Stimulated activated naive B cell treated with anti-CD40 and anti-IgM and Interleukin-4, amounts not matched to agents 10 μg/mL and 1 μg/mL and 100 μg/mL, for 72 hours (primary cell): ENCODE measurements around the gene NCOA1.

Experiments used
- ATAC-seq, 2 donors: fragments of 150-1000 bp; cut with Tn5 transposase; replicated peaks; 2 replicates each; pipeline ENCODE4 v1.10.0; 2021; ENCODE audit warnings: moderate library complexity in 1 of 2
- DNase-seq: peaks from one replicate; pipeline ENCODE4 v3.0.0; 2021
- H3K27ac Mint-ChIP-seq: one replicate; pipeline ENCODE4 v1.8.0; 2022; ENCODE audit warnings: mild to moderate bottlenecking, mixed read lengths
- H3K27me3 Mint-ChIP-seq, 2 donors: one replicate each; pipeline ENCODE4 v1.8.0; 2022; ENCODE audit warnings: mixed read lengths in 2 of 2
- H3K36me3 Mint-ChIP-seq, 2 donors: one replicate each; pipeline ENCODE4 v1.8.0; 2022; ENCODE audit warnings: mixed read lengths in 2 of 2, mild to moderate bottlenecking in 1 of 2
- H3K4me1 Mint-ChIP-seq, 2 donors: one replicate each; pipeline ENCODE4 v1.8.0; 2022; ENCODE audit warnings: mixed read lengths in 2 of 2, mild to moderate bottlenecking in 1 of 2
- H3K4me3 Mint-ChIP-seq, 2 donors: one replicate each; pipeline ENCODE4 v1.8.0; 2022; ENCODE audit warnings: mild to moderate bottlenecking in 2 of 2, mixed read lengths in 2 of 2, moderate library complexity in 1 of 2
- H3K9me3 Mint-ChIP-seq, 2 donors: one replicate each; pipeline ENCODE4 v1.8.0; 2022; ENCODE audit warnings: mixed read lengths in 2 of 2, mild to moderate bottlenecking in 1 of 2

The NCOA1 gene

GRCh38 chr2:24490690-24491541, at the start of gene NCOA1:
NCOA1 (plus strand) TSS chr2:24491254; CDS start chr2:24658678, 167,424 bp downstream.
- peak; percentile 89 to 90 for ATAC-seq

GRCh38 chr2:24448797-24449196, 42.3 kb upstream of the NCOA1 start:
- DNase-seq (no peak), ATAC-seq (no peak)
- H3K27ac Mint-ChIP-seq, result no peak overlapping the region
- H3K4me1 Mint-ChIP-seq, result no peaks in the 10 kb centered on the region
- no peak overlapping the region for H3K4me3 Mint-ChIP-seq
- peaks cover 0 to 12% of the 10 kb centered on the region in 2 donors for H3K27me3 Mint-ChIP-seq
- peaks cover 0 to 5% of the 10 kb centered on the region in 2 donors for H3K36me3 Mint-ChIP-seq
- H3K9me3 Mint-ChIP-seq, result peaks cover 5 to 11% of the 10 kb centered on the region in 2 donors

More at GRCh38 chr2:24490690-24491541, at the start of gene NCOA1:
- no peaks in the 10 kb centered on the region for H3K27me3 Mint-ChIP-seq
- H3K27ac Mint-ChIP-seq, result peak within 1 kb of the TSS; percentile 98
- peaks cover 31 to 45% of the 10 kb centered on the region in 2 donors for H3K4me1 Mint-ChIP-seq
- peak; percentile 87 for DNase-seq
- peaks cover 3 to 6% of the 10 kb centered on the region in 2 donors for H3K36me3 Mint-ChIP-seq
- no peaks in the 10 kb centered on the region for H3K9me3 Mint-ChIP-seq
- H3K4me3 Mint-ChIP-seq, result peak within 1 kb of the TSS; percentile 96 to 99

- H3K4me3 Mint-ChIP-seq, result no peak overlapping the region
- H3K27ac Mint-ChIP-seq, result no peak overlapping the region
- H3K4me1 Mint-ChIP-seq, result no peaks in the 10 kb centered on the region
- H3K9me3 Mint-ChIP-seq, result peaks cover 5 to 11% of the 10 kb centered on the region in 2 donors
- H3K36me3 Mint-ChIP-seq, result peaks cover 0 to 5% of the 10 kb centered on the region in 2 donors
- DNase-seq, result no peak
- peaks cover 0 to 12% of the 10 kb centered on the region in 2 donors for H3K27me3 Mint-ChIP-seq
- ATAC-seq, result no peak
Observed at GRCh38 chr2:24449344-24449743, 41.7 kb upstream of the NCOA1 start.

- DNase-seq (no peak), ATAC-seq (no peak)
- H3K27ac Mint-ChIP-seq, result no peak overlapping the region
- no peak overlapping the region for H3K4me3 Mint-ChIP-seq
- peaks cover 0 to 9% of the 10 kb centered on the region in 2 donors for H3K27me3 Mint-ChIP-seq
- no peaks in the 10 kb centered on the region for H3K4me1 Mint-ChIP-seq
- peaks cover 0 to 5% of the 10 kb centered on the region in 2 donors for H3K36me3 Mint-ChIP-seq
- peaks cover 5 to 8% of the 10 kb centered on the region in 2 donors for H3K9me3 Mint-ChIP-seq
Observed at GRCh38 chr2:24451805-24452501, 39.1 kb upstream of the NCOA1 start.

GRCh38 chr2:24452502-24452885, 38.6 kb upstream of the NCOA1 start:
- no peak for DNase-seq
- peaks cover 5 to 8% of the 10 kb centered on the region in 2 donors for H3K9me3 Mint-ChIP-seq
- no peak for ATAC-seq
- peaks cover 0 to 9% of the 10 kb centered on the region in 2 donors for H3K27me3 Mint-ChIP-seq
- H3K27ac Mint-ChIP-seq, result no peak overlapping the region
- no peak overlapping the region for H3K4me3 Mint-ChIP-seq
- no peaks in the 10 kb centered on the region for H3K4me1 Mint-ChIP-seq
- H3K36me3 Mint-ChIP-seq, result peaks cover 0 to 5% of the 10 kb centered on the region in 2 donors

- H3K36me3 Mint-ChIP-seq, result peaks cover 0 to 3% of the 10 kb centered on the region in 2 donors
- H3K9me3 Mint-ChIP-seq, result peaks cover 5 to 7% of the 10 kb centered on the region in 2 donors
- no peak overlapping the region for H3K4me3 Mint-ChIP-seq
- no peak overlapping the region for H3K27ac Mint-ChIP-seq
- DNase-seq, result no peak
- no peak for ATAC-seq
- H3K27me3 Mint-ChIP-seq, result peaks cover 0 to 4% of the 10 kb centered on the region in 2 donors
- no peaks in the 10 kb centered on the region for H3K4me1 Mint-ChIP-seq
Observed at GRCh38 chr2:24453379-24454073, 37.5 kb upstream of the NCOA1 start.

GRCh38 chr2:24454294-24454693, 36.8 kb upstream of the NCOA1 start:
- H3K27ac Mint-ChIP-seq, result no peak overlapping the region

GRCh38 chr2:24456599-24457556, 34.2 kb upstream of the NCOA1 start:
- Mint-ChIP-seq H3K4me3 (no peak overlapping the region), H3K36me3 (no peaks in the 10 kb centered on the region), H3K27me3 (peaks cover 0 to 5% of the 10 kb centered on the region in 2 donors), H3K27ac (peak overlapping the region; percentile 25), H3K4me1 (no peaks in the 10 kb centered on the region), H3K9me3 (no peaks in the 10 kb centered on the region)
- DNase-seq, result no peak
- no peak for ATAC-seq

More at GRCh38 chr2:24454294-24454693, 36.8 kb upstream of the NCOA1 start:
- peaks cover 0 to 3% of the 10 kb centered on the region in 2 donors for H3K36me3 Mint-ChIP-seq
- DNase-seq (no peak), ATAC-seq (no peak)
- peaks cover 5% of the 10 kb centered on the region in 2 donors for H3K9me3 Mint-ChIP-seq
- no peaks in the 10 kb centered on the region for H3K4me1 Mint-ChIP-seq
- H3K27me3 Mint-ChIP-seq, result peaks cover 4 to 5% of the 10 kb centered on the region in 2 donors
- H3K4me3 Mint-ChIP-seq, result no peak overlapping the region

GRCh38 chr2:24457696-24458386, 33.2 kb upstream of the NCOA1 start:
- no peak for ATAC-seq
- no peak for DNase-seq
- no peak overlapping the region for H3K4me3 Mint-ChIP-seq
- H3K36me3 Mint-ChIP-seq, result no peaks in the 10 kb centered on the region
- peaks cover 0 to 5% of the 10 kb centered on the region in 2 donors for H3K27me3 Mint-ChIP-seq
- no peaks in the 10 kb centered on the region for H3K4me1 Mint-ChIP-seq
- no peak overlapping the region for H3K27ac Mint-ChIP-seq
- no peaks in the 10 kb centered on the region for H3K9me3 Mint-ChIP-seq

- Mint-ChIP-seq H3K27me3 (peaks cover 0 to 5% of the 10 kb centered on the region in 2 donors), H3K9me3 (no peaks in the 10 kb centered on the region), H3K36me3 (no peaks in the 10 kb centered on the region), H3K27ac (no peak overlapping the region), H3K4me3 (no peak overlapping the region), H3K4me1 (no peaks in the 10 kb centered on the region)
- no peak for ATAC-seq
- DNase-seq, result no peak
Observed at GRCh38 chr2:24459224-24460161, 31.6 kb upstream of the NCOA1 start.

GRCh38 chr2:24461685-24462084, 29.4 kb upstream of the NCOA1 start:
- ATAC-seq, result peak; percentile 31 to 44
- H3K4me3 Mint-ChIP-seq, result no peak overlapping the region
- H3K4me1 Mint-ChIP-seq, result no peaks in the 10 kb centered on the region

GRCh38 chr2:24463271-24463670, 27.8 kb upstream of the NCOA1 start:
- no peak for ATAC-seq
- Mint-ChIP-seq H3K27ac (no peak overlapping the region), H3K36me3 (no peaks in the 10 kb centered on the region), H3K27me3 (peaks cover 5 to 6% of the 10 kb centered on the region in 2 donors), H3K4me3 (no peak overlapping the region), H3K9me3 (no peaks in the 10 kb centered on the region), H3K4me1 (no peaks in the 10 kb centered on the region)
- no peak for DNase-seq

More at GRCh38 chr2:24461685-24462084, 29.4 kb upstream of the NCOA1 start:
- no peak for DNase-seq
- no peaks in the 10 kb centered on the region for H3K9me3 Mint-ChIP-seq
- H3K27me3 Mint-ChIP-seq, result peaks cover 0 to 5% of the 10 kb centered on the region in 2 donors
- H3K36me3 Mint-ChIP-seq, result no peaks in the 10 kb centered on the region
- H3K27ac Mint-ChIP-seq, result no peak overlapping the region
